DOHH2 (cell line): ENCODE results near the gene GMPR.

ENCODE experiments used
- H3F3A ChIP-seq: fragments of 200-600 bp; sonication (generic), shearing (Covaris generic); 2 replicates; pipeline ENCODE4 v1.6.0; 2016; ENCODE audit warnings: antibody characterized with exemption, mild to moderate bottlenecking; ENCODE audit not compliant: control insufficient read depth, insufficient read depth
- H3K27ac ChIP-seq: fragments of 200-600 bp; sonication (generic); 2 replicates; pipeline ENCODE4 v1.5.1; 2014; ENCODE audit warnings: low read depth, mild to moderate bottlenecking, low read length, moderate library complexity
- H3K27me3 ChIP-seq: fragments of 200-600 bp; sonication (generic); 2 replicates; pipeline ENCODE4 v1.6.1; 2014; ENCODE audit warnings: mild to moderate bottlenecking, low read length, mixed read lengths; ENCODE audit not compliant: control insufficient read depth
- H3K36me3 ChIP-seq: fragments of 200-600 bp; sonication (generic); 2 replicates; pipeline ENCODE4 v1.6.1; 2014; ENCODE audit warnings: mild to moderate bottlenecking, low read length, moderate library complexity, mixed read lengths; ENCODE audit not compliant: control insufficient read depth
- H3K4me1 ChIP-seq: fragments of 200-600 bp; sonication (generic); 2 replicates; pipeline ENCODE4 v1.6.1; 2014; ENCODE audit warnings: mild to moderate bottlenecking, low read length, mixed read lengths; ENCODE audit not compliant: control insufficient read depth
- H3K4me2 ChIP-seq: fragments of 200-600 bp; sonication (generic); 2 replicates; pipeline ENCODE4 v1.6.0; 2014; ENCODE audit warnings: mild to moderate bottlenecking, low read length, moderate library complexity
- H3K4me3 ChIP-seq: fragments of 200-600 bp; sonication (generic); 2 replicates; pipeline ENCODE4 v1.5.1; 2014; ENCODE audit warnings: mild to moderate bottlenecking, low read length, mixed read lengths
- H3K79me2 ChIP-seq: fragments of 200-600 bp; sonication (generic); 2 replicates; pipeline ENCODE4 v1.6.1; 2014; ENCODE audit warnings: mild to moderate bottlenecking, low read length, mixed read lengths; ENCODE audit not compliant: control insufficient read depth
- H3K9me2 ChIP-seq: fragments of 200-600 bp; sonication (generic); replicated peaks from 2 replicates; pipeline ENCODE4 v1.6.1; 2014; ENCODE audit warnings: mild to moderate bottlenecking, low read length, mixed read lengths; ENCODE audit not compliant: control insufficient read depth
- H3K9me3 ChIP-seq: fragments of 200-600 bp; sonication (generic); 2 replicates; pipeline ENCODE4 v1.6.1; 2014; ENCODE audit warnings: antibody characterized with exemption, low read length, mixed read lengths; ENCODE audit not compliant: control insufficient read depth, insufficient read depth
- H4K20me1 ChIP-seq: fragments of 200-600 bp; sonication (generic); 2 replicates; pipeline ENCODE4 v1.6.0; 2014; ENCODE audit warnings: low read depth, mild to moderate bottlenecking, antibody characterized with exemption, low read length, moderate library complexity; ENCODE audit not compliant: control insufficient read depth, insufficient read depth
- CTCF ChIP-seq: fragments of 200-600 bp; sonication (generic); IDR thresholded peaks from one replicate; pipeline ENCODE4 v1.5.1; 2014; ENCODE audit warnings: antibody characterized with exemption, mild to moderate bottlenecking, low read depth, low read length; ENCODE audit not compliant: poor library complexity, severe bottlenecking
- EZH2phosphoT487 ChIP-seq: fragments of 200-600 bp; sonication (generic); IDR thresholded peaks from 2 replicates; pipeline ENCODE4 v1.6.1; 2017; ENCODE audit warnings: borderline replicate concordance, mild to moderate bottlenecking, antibody characterized with exemption, low read length, moderate library complexity, mixed read lengths

The GMPR gene

GRCh38 chr6:16295060-16295459 is 56.7 kb downstream of the GMPR start:
- H3F3A ChIP-seq, result no peaks in the 10 kb centered on the region
- no peak overlapping the region for H3K27ac ChIP-seq
- no peaks in the 10 kb centered on the region for H3K36me3 ChIP-seq
- H3K27me3 ChIP-seq, result no peaks in the 10 kb centered on the region
- H3K4me3 ChIP-seq, result no peak overlapping the region
- no peak overlapping the region for H3K4me2 ChIP-seq
- H4K20me1 ChIP-seq, result no peaks in the 10 kb centered on the region
- no peaks in the 10 kb centered on the region for H3K9me2 ChIP-seq
- H3K79me2 ChIP-seq, result no peaks in the 10 kb centered on the region
- no peak for TF ChIP-seq EZH2phosphoT487
- no peak for TF ChIP-seq CTCF
- no peaks in the 10 kb centered on the region for H3K4me1 ChIP-seq
- H3K9me3 ChIP-seq, result no peaks in the 10 kb centered on the region

GRCh38 chr6:16295471-16295870 is 57.1 kb downstream of the GMPR start:
- no peak overlapping the region for H3K4me3 ChIP-seq
- H3K36me3 ChIP-seq, result no peaks in the 10 kb centered on the region
- H3K27ac ChIP-seq, result no peak overlapping the region
- H3K27me3 ChIP-seq, result no peaks in the 10 kb centered on the region
- H3K9me2 ChIP-seq, result no peaks in the 10 kb centered on the region
- no peaks in the 10 kb centered on the region for H3K79me2 ChIP-seq
- H4K20me1 ChIP-seq, result no peaks in the 10 kb centered on the region
- no peaks in the 10 kb centered on the region for H3K4me1 ChIP-seq
- H3K4me2 ChIP-seq, result no peak overlapping the region
- H3F3A ChIP-seq, result no peaks in the 10 kb centered on the region
- TF ChIP-seq CTCF (no peak), EZH2phosphoT487 (no peak)
- H3K9me3 ChIP-seq, result no peaks in the 10 kb centered on the region

DNA sequence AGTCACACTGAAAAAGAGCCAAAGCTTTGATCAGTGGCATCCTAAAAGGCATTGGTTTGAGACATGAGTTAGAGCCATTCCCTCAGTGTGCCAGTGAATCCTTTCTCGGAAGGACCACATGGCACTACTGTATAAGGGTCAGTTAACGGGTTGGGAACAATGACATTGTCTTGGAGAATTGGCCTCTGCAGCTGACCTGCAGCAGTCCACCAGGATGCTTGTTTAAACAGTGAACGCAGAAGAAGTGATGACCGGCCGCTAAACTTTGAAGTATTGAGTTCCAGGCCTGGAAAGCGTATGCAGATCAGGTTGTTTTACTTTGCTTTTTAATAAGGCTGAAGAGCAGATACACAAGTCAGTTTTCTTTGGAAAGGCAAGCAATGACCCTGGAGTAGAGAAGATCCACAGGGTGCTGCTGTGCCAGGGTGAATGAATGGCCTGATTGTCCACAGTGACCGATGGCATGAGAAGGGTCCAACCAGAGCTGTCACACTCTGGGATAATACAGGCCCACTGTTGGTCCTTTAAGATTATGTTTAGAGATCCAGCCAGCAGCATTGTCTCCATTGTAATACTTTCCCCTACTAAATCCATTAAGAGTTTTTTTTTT is 57.8 kb downstream of the GMPR start:
- Histone ChIP-seq H3K4me1 (no peaks in the 10 kb centered on the region), H3K9me3 (no peaks in the 10 kb centered on the region), H3K4me2 (no peak overlapping the region), H3F3A (no peaks in the 10 kb centered on the region), H3K36me3 (no peaks in the 10 kb centered on the region), H4K20me1 (no peaks in the 10 kb centered on the region), H3K79me2 (no peaks in the 10 kb centered on the region), H3K9me2 (no peaks in the 10 kb centered on the region), H3K27ac (no peak overlapping the region), H3K4me3 (no peak overlapping the region), H3K27me3 (no peaks in the 10 kb centered on the region)
- no peak for TF ChIP-seq CTCF
- no peak for TF ChIP-seq EZH2phosphoT487
